NOMO-1 treated with dmso at 0.1 percent for 144 hours (cell line): Measurements from ENCODE around the gene DBF4.
"Not testable (repeated sequence)": the region's sequence is repeated elsewhere in the genome, so short reads cannot be mapped to it uniquely, and the experiment has no call there.

ENCODE experiments used
- DNase-seq: peaks from one replicate; lab custom pipeline; 2025; ENCODE audit not compliant: unreplicated experiment; lab: John Stamatoyannopoulos, UW

DBF4 gene, protein sequence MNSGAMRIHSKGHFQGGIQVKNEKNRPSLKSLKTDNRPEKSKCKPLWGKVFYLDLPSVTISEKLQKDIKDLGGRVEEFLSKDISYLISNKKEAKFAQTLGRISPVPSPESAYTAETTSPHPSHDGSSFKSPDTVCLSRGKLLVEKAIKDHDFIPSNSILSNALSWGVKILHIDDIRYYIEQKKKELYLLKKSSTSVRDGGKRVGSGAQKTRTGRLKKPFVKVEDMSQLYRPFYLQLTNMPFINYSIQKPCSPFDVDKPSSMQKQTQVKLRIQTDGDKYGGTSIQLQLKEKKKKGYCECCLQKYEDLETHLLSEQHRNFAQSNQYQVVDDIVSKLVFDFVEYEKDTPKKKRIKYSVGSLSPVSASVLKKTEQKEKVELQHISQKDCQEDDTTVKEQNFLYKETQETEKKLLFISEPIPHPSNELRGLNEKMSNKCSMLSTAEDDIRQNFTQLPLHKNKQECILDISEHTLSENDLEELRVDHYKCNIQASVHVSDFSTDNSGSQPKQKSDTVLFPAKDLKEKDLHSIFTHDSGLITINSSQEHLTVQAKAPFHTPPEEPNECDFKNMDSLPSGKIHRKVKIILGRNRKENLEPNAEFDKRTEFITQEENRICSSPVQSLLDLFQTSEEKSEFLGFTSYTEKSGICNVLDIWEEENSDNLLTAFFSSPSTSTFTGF

DNA sequence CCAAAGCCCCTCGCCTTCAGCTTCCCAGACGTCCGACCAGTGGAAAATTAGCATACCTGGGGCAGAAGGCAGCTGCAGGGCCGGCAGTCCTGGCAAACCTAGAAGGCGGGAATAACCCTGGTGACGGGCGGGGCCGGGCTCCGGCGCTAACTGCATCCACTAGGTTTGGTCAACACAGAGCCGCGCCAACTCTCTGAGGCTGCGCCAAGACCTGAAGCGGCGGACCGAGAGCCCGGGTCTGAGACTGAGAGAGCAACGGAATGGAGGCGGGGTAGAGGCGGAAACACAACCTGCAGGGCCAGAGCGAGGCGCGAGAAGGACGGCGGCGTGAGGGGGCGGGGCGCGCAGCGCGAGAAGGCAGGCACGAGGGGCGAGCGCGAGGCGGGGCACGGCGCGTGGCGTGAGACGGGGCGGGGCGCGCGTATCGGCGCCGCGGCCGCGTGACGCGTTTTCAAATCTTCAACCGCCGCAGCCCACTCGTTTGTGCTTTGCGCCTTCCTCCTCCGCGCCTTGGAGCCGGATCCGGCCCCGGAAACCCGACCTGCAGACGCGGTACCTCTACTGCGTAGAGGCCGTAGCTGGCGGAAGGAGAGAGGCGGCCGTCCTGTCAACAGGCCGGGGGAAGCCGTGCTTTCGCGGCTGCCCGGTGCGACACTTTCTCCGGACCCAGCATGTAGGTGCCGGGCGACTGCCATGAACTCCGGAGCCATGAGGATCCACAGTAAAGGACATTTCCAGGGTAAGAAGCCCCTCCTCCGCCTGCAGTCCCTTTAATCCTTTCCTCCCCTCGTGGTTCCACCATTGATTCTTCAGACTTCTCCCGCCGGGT is at the start of gene DBF4, which contains the start of gene SLC25A40:
TSS of gene DBF4 (plus strand) at position 454 of the 829 bp plus-strand sequence. CDS start at position 694, 240 bp downstream.
TSS of gene SLC25A40 (minus strand) at position 321 of the 829 bp plus-strand sequence. CDS start 17,633 bp downstream, outside the sequence.
- peak; percentile 100 for DNase-seq

- not testable (repeated sequence) for DNase-seq
Observed at GRCh38 chr7:87828383-87828782, 47.9 kb upstream of the DBF4 start.

DNA sequence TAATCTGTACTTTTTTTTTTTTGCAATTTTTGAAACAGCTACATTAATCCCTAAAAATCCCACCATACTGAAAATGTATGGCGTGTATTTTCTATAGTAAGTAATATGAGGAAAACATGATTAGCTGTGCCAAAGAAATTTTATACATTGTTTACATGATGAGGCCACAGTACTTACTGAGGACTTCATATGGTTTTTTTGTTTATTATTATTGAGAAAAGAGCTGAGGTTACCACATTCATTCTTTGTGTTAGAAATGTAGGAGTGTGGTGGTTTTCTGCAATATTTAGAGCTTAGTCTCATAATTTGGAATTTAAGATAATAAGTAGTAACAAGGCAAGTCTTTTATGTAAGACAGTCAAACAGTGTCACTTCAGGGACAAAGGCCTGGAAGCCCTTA is 45.2 kb upstream of the DBF4 start:
- DNase-seq = no peak

DNA sequence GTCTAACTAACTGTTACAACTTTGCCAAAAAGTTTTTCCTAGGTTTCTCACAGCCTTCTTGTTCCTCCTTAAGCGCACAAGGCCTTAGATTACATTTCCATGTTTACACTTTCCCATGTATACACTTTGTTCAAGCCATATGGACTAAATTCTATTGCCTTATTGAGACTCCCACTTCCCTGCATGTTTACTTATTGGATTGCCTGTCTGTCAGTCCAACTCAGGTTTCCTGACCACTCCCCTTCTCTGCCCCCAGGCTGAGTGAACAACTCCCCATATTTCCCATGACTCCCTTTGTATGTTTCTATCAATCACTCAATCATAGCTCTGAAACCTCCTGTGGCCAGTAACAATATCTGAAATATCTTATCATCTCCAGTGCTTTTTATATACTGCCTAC is 43.2 kb upstream of the DBF4 start:
- DNase-seq = no peak

- DNase-seq = no peak
Observed at GRCh38 chr7:87837597-87837996, 38.7 kb upstream of the DBF4 start.

- DNase-seq = no peak
Observed at GRCh38 chr7:87850836-87851593, 25.3 kb upstream of the DBF4 start.

DNA sequence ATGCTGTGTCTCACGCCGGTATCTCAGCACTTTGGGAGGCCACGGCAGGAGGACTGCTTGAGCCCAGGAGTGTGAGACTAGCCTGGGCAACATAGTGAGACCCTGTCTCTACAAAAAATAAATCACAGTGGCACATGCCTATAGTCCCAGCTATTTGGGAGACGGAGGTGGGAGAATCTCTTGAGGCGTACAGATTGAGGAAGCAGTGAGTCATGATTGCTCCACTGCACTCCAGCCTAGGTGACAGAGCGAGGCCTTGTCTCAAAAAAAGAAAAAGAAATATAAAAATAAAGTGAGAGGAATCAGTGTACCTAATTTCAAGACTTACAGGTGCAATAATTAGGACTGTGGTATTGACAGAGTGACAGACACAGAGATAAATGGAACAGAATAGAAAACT is 24.0 kb upstream of the DBF4 start:
- DNase-seq = peak; percentile 19

- no peak for DNase-seq
Observed at GRCh38 chr7:87853237-87853864, 22.9 kb upstream of the DBF4 start.

DNA sequence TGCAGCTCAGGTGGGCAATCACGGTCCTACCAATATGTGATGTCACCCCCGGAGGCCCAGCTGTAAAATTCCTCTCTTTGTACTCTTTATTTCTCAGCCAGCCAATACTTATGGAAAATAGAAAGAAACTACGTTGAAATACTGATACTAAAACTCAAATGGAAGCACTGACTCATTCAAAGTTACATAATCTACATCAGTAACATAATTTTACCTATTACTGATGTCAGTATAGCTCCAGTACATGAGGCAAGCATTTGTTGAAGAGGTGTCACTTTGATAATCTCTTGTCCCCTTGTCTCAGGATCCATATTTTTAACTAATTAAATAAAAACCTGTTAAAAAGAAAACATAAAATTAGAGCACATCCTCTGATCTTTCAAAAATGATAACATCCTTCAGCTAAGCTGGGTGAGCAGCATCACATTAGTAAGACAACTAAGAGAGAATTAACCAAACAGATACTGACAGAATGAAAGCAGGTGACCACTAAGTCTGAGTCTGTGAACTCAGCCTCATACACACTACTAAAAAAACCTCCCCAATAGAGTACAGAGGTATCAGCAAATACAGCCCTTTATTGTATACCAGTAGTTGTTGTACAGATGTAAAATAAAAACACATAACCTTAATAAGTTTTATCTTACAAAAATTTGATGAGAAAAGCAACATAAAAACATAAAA is 17.7 kb upstream of the DBF4 start:
- DNase-seq = no peak

DNA sequence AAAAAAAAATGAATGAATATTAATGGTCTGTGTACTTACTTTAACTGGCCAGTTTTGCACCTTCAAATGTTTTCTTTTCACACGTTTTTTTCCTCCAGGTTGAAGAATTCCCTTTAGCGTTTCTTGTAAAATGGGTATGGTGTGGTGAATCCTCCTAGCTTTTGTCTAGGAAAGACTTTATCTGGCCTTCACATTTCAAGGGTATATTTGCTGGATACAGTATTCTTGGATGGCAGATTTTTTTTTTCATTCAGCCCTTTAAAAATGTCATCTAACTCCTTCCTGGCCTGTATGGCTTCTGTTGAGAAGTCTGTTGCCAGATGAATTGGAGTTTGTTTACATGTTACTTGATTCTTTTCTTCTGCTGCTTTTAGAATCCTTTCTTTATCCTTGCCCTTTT is 10.2 kb upstream of the DBF4 start:
- DNase-seq = no peak

GRCh38 chr7:87866533-87866932 is 9.8 kb upstream of the DBF4 start:
- not testable (repeated sequence) for DNase-seq

DNA sequence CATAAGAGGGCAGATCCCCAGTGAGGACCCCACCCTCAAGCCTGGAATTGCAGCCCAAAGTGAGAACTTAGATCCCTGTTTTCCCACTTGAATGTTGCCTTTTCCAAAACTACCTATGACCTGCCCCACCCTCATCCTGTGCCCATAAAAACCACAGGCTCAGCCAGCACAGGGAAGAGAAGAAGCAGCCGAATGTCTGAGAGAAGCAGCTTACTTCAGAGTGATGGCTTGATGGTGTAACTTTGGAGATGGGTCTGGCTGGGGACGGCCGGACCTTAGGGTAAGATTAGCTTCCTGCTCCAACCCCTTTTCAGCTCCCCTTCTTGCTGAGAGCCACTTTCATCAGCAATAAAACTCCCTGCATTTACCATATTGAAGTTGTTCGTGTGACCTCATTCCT is 5.8 kb upstream of the DBF4 start:
- DNase-seq = no peak

DNA sequence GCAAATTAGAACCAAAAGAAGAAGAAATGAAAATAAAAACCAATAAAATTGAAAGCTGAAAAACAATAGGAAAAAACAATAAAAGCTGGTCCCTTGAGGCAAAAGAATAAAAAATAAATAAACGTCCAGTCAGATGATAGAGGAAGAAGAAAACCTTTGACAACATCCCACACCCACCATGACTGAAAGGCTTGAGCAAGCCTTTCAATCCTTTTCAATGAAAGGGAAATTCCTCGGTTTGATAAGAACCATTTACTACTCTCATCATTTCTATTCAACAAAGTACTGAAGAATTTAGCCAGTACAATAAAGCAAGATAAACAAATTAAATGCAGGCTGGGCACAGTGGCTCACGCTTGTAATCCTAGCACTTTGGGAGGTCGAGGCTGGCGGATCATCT is 3.9 kb upstream of the DBF4 start:
- DNase-seq = no peak

DNA sequence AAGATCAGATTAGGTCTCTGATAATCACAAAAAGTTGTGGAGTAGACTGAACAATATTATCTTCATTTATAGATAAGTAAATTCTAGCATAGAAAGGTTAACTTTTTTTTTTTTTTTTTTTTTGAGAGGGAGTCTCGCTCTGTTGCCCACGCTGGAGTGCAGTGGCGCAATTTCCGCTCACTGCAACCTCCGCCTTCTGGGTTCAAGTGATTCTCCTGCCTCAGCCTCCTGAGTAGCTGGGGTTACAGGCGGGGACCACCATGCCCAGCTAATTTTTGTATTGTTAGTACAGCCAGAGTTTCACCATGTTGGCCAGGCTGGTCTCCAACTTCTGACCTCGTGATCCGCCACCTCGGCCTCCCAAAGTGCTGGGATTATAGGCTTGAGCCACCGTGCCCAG is 3.0 kb upstream of the DBF4 start:
- DNase-seq = not testable (repeated sequence)

- DNase-seq = peak; percentile 95
Observed at GRCh38 chr7:87874066-87874465, 2.2 kb upstream of the DBF4 start.

- DNase-seq = no peak
Observed at GRCh38 chr7:87875151-87876039, 898 bp upstream of the DBF4 start.

DNA sequence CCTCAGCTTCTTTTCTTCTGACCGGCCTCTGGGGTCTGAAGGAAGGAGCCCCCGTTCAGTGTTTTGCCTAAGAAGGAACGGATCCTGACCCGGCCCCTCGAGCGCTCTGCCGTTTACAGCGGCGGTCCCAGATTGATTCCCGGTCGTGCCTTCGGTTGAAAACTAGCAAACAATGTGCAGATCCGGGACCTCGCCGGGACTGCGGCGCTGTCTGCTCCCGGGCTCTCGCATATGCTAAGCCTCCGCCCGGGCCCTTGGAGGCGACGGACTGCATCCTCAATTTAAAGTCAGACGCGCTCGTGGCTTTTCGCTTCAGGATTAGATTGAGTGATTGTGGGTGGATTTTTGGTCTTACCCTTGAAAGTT is 559 bp downstream of the DBF4 start:
- peak; percentile 75 for DNase-seq

DNA sequence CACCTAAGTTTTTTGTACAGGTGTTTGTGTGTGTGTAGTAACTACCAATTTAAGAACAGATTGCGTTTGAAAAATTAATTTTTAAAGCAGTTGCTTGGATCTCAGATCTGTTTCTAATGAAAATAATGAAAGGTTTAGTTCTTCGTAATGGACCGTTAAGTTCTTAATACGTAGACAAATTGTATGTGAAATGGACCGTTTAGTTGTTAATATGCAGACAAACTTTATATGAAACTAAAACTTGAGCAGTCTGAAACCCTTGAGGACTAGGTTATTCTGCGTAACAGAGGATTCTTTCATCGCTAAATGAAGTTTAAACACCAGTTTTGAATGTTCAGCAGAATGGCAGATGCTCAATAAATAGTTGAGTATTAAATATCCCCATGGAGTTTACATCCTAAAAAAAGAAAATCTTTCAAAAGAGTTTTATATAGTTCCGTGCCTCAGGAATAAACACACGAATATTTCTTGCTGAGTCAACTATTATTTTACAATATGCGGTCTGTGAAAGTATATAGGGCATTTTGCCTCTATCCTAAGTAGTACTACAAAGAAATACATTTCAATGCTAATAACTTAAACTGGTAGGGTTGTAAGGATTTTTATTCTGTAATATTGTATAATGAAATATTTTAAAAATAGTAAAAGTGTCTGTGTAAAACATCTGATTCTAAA is 1.2 kb downstream of the DBF4 start:
- DNase-seq = no peak
